CD4-positive, CD25-positive, alpha-beta regulatory T cell (primary cell): ENCODE results near the gene SMIM13. TPM values are rescaled to one million over a fixed set of nuclear protein-coding genes. Genes with fewer than 3 reads are reported as not detected.
"Not testable (repeated sequence)": the region's sequence is repeated elsewhere in the genome, so short reads cannot be mapped to it uniquely, and the experiment has no call there.

Experiments used
- ATAC-seq, 2 donors: fragments of 150-1000 bp; cut with Tn5 transposase; one replicate each; pipeline ENCODE4 v1.10.0; 2021; ENCODE audit warnings: low read depth in 2 of 2, moderate number of reproducible peaks in 2 of 2, moderate library complexity in 1 of 2
- DNase-seq, 3 donors: peaks; one replicate each; pipeline versions ENCODE4 v3.0.0 to v3.0.0-alpha.2; 2012 to 2022; ENCODE audit warnings: mixed read lengths in 1 of 3
- H3K27ac ChIP-seq: one replicate; pipeline ENCODE4 v1.7.0; 2013; ENCODE audit warnings: mild to moderate bottlenecking, low read length; ENCODE audit not compliant: insufficient read depth, poor library complexity, severe bottlenecking
- H3K27me3 ChIP-seq: one replicate; pipeline ENCODE4 v1.7.0; 2013; ENCODE audit warnings: low read length; ENCODE audit not compliant: control insufficient read depth, insufficient read depth
- H3K36me3 ChIP-seq: one replicate; pipeline ENCODE4 v1.7.0; 2013; ENCODE audit warnings: mild to moderate bottlenecking, low read length, moderate library complexity; ENCODE audit not compliant: control insufficient read depth, insufficient read depth
- H3K4me1 ChIP-seq: 2 replicates; pipeline ENCODE4 v1.7.0; 2013; ENCODE audit warnings: mild to moderate bottlenecking, low read length; ENCODE audit not compliant: insufficient read depth, control insufficient read depth, poor library complexity, severe bottlenecking
- H3K4me3 ChIP-seq: one replicate; pipeline ENCODE4 v1.7.0; 2013; ENCODE audit warnings: low read depth, mild to moderate bottlenecking, low read length, moderate library complexity
- H3K9me3 ChIP-seq, 2 experiments: 1 replicate in 1 of 2; 2 replicates in 1 of 2; pipeline ENCODE4 v1.7.0; 2013; ENCODE audit warnings: low read length in 2 of 2, mild to moderate bottlenecking in 1 of 2, moderate library complexity in 1 of 2; ENCODE audit not compliant: control insufficient read depth in 2 of 2
- H3K27ac Mint-ChIP-seq, 3 donors: one replicate each; pipeline ENCODE4 v1.8.0; 2020 to 2022; ENCODE audit warnings: mild to moderate bottlenecking in 3 of 3, mixed read lengths in 3 of 3, moderate library complexity in 2 of 3
- H3K27me3 Mint-ChIP-seq: one replicate; pipeline ENCODE4 v1.8.0; 2022; ENCODE audit warnings: mild to moderate bottlenecking, mixed read lengths
- H3K36me3 Mint-ChIP-seq: one replicate; pipeline ENCODE4 v1.8.0; 2020; ENCODE audit warnings: mixed read lengths
- H3K4me1 Mint-ChIP-seq, 4 donors: one replicate each; pipeline ENCODE4 v1.8.0; 2020 to 2022; ENCODE audit warnings: mixed read lengths in 4 of 4, mild to moderate bottlenecking in 1 of 4
- H3K4me3 Mint-ChIP-seq, 4 donors: one replicate each; pipeline ENCODE4 v1.8.0; 2020 to 2022; ENCODE audit warnings: mild to moderate bottlenecking in 4 of 4, mixed read lengths in 4 of 4, moderate library complexity in 3 of 4
- H3K9me3 Mint-ChIP-seq, 7 donors: one replicate each; pipeline ENCODE4 v1.8.0; 2020 to 2022; ENCODE audit warnings: mixed read lengths in 7 of 7, mild to moderate bottlenecking in 3 of 7, moderate library complexity in 2 of 7
- polyA plus RNA-seq, 4 donors: library from polyadenylated mRNA; unstranded; fragments of 300-500 nt; fragmentation: Illumina TruSeq; gene quantifications; one replicate each; pipeline ENCODE4 v1.2.3, GENCODE V29; 2021
- total RNA-seq: library from RNA; stranded (reverse); gene quantifications from one replicate; pipeline ENCODE4 v1.2.3, GENCODE V29; 2022

The SMIM13 gene
- total and polyA plus RNA-seq, 5 donors from 2014 or later, result 1.4 to 9.7 (median 3.1) TPM

GRCh38 chr6:11085758-11086435, 7.7 kb upstream of the SMIM13 start:
- H3K4me3 Mint-ChIP-seq, result no peak overlapping the region
- no peaks in the 10 kb centered on the region for H3K9me3 Mint-ChIP-seq
- H3K4me1 Mint-ChIP-seq, result no peaks in the 10 kb centered on the region
- Histone ChIP-seq H3K9me3 (no peaks in the 10 kb centered on the region), H3K27me3 (peaks cover 4% of the 10 kb centered on the region), H3K4me3 (no peak overlapping the region), H3K27ac (no peak overlapping the region), H3K4me1 (no peaks in the 10 kb centered on the region), H3K36me3 (no peaks in the 10 kb centered on the region)
- H3K36me3 Mint-ChIP-seq, result no peaks in the 10 kb centered on the region
- ATAC-seq (no peak), DNase-seq (no peak)
- H3K27ac Mint-ChIP-seq, result no peak overlapping the region
- peaks cover 16% of the 10 kb centered on the region for H3K27me3 Mint-ChIP-seq

- ATAC-seq, H3K4me3 Mint-ChIP-seq, H3K27ac Mint-ChIP-seq, H3K4me1 ChIP-seq, H3K27ac ChIP-seq, H3K36me3 Mint-ChIP-seq, H3K4me1 Mint-ChIP-seq, H3K9me3 ChIP-seq, H3K9me3 Mint-ChIP-seq, H3K36me3 ChIP-seq, H3K4me3 ChIP-seq, H3K27me3 ChIP-seq, DNase-seq: not testable (repeated sequence)
- H3K27me3 Mint-ChIP-seq, result peaks cover 15% of the 10 kb centered on the region
Observed at GRCh38 chr6:11087141-11087812, 6.4 kb upstream of the SMIM13 start.

GRCh38 chr6:11089695-11090094, 3.9 kb upstream of the SMIM13 start:
- Histone ChIP-seq H3K36me3 (no peaks in the 10 kb centered on the region), H3K4me3 (no peak overlapping the region), H3K4me1 (peaks cover 10% of the 10 kb centered on the region), H3K9me3 (no peaks in the 10 kb centered on the region), H3K27ac (no peak overlapping the region), H3K27me3 (no peaks in the 10 kb centered on the region)
- H3K4me1 Mint-ChIP-seq, result peaks cover 6 to 14% (median 12%) of the 10 kb centered on the region in 4 donors
- H3K9me3 Mint-ChIP-seq, result no peaks in the 10 kb centered on the region
- H3K27me3 Mint-ChIP-seq, result peaks cover 12% of the 10 kb centered on the region
- H3K36me3 Mint-ChIP-seq, result no peaks in the 10 kb centered on the region
- H3K4me3 Mint-ChIP-seq, result no peak overlapping the region
- ATAC-seq (no peak), DNase-seq (no peak)
- peak overlapping the region in 1 of 3 donors; percentile 5 for H3K27ac Mint-ChIP-seq

- Mint-ChIP-seq H3K4me3 (peak overlapping the region in 1 of 4 donors; percentile 40), H3K4me1 (peaks cover 10 to 27% (median 24%) of the 10 kb centered on the region in 4 donors)
- not testable (repeated sequence) for H3K36me3 Mint-ChIP-seq, DNase-seq, H3K27me3 Mint-ChIP-seq, H3K9me3 ChIP-seq, H3K27ac ChIP-seq, H3K36me3 ChIP-seq, H3K27ac Mint-ChIP-seq, H3K4me3 ChIP-seq, H3K9me3 Mint-ChIP-seq, ATAC-seq, H3K27me3 ChIP-seq
- peaks cover 24% of the 10 kb centered on the region for H3K4me1 ChIP-seq
Observed at GRCh38 chr6:11091141-11091540, 2.5 kb upstream of the SMIM13 start.

GRCh38 chr6:11092668-11093375, 812 bp upstream of the SMIM13 start:
- Mint-ChIP-seq H3K9me3 (no peaks in the 10 kb centered on the region), H3K27ac (peak overlapping the region; percentile 84 to 99 (median 97)), H3K4me3 (peak overlapping the region; percentile 94 to 99 (median 97)), H3K4me1 (peaks cover 13 to 36% (median 28%) of the 10 kb centered on the region in 4 donors), H3K36me3 (peaks cover 6% of the 10 kb centered on the region), H3K27me3 (peaks cover 9% of the 10 kb centered on the region)
- H3K27ac ChIP-seq, result peak overlapping the region; percentile 93
- DNase-seq, result peak in 1 of 3 donors; percentile 84
- no peaks in the 10 kb centered on the region for H3K9me3 ChIP-seq
- peak overlapping the region; percentile 93 for H3K4me3 ChIP-seq
- H3K27me3 ChIP-seq, result no peaks in the 10 kb centered on the region
- no peaks in the 10 kb centered on the region for H3K36me3 ChIP-seq
- H3K4me1 ChIP-seq, result peaks cover 27% of the 10 kb centered on the region
- ATAC-seq, result peak in 1 of 2 donors; percentile 9

GRCh38 chr6:11093376-11093625, 333 bp upstream of the SMIM13 start:
- peak overlapping the region; percentile 93 for H3K4me3 ChIP-seq
- no peaks in the 10 kb centered on the region for H3K9me3 Mint-ChIP-seq
- peaks cover 9% of the 10 kb centered on the region for H3K27me3 Mint-ChIP-seq

GRCh38 chr6:11094411-11094851, 797 bp downstream of the SMIM13 start:
- H3K4me3 Mint-ChIP-seq, result peak overlapping the region; percentile 94 to 99 (median 98)
- no peaks in the 10 kb centered on the region for H3K27me3 ChIP-seq
- H3K9me3 ChIP-seq, result no peaks in the 10 kb centered on the region
- no peaks in the 10 kb centered on the region for H3K9me3 Mint-ChIP-seq
- H3K4me1 Mint-ChIP-seq, result peaks cover 17 to 51% (median 35%) of the 10 kb centered on the region in 4 donors
- peak overlapping the region; percentile 91 for H3K4me3 ChIP-seq
- H3K27me3 Mint-ChIP-seq, result peaks cover 9% of the 10 kb centered on the region
- H3K27ac ChIP-seq, result peak overlapping the region; percentile 93
- no peaks in the 10 kb centered on the region for H3K36me3 ChIP-seq
- H3K27ac Mint-ChIP-seq, result peak overlapping the region; percentile 92 to 99 (median 97)
- peaks cover 27% of the 10 kb centered on the region for H3K4me1 ChIP-seq
- H3K36me3 Mint-ChIP-seq, result peaks cover 6% of the 10 kb centered on the region
- peak; percentile 20 to 74 (median 56) for DNase-seq
- peak; percentile 4 to 13 for ATAC-seq

More at GRCh38 chr6:11093376-11093625, 333 bp upstream of the SMIM13 start:
- H3K4me1 Mint-ChIP-seq, result peaks cover 13 to 40% (median 29%) of the 10 kb centered on the region in 4 donors
- no peak for DNase-seq
- H3K27ac ChIP-seq, result peak overlapping the region; percentile 93
- H3K36me3 Mint-ChIP-seq, result peaks cover 6% of the 10 kb centered on the region
- H3K4me1 ChIP-seq, result peaks cover 27% of the 10 kb centered on the region
- peak; percentile 6 to 10 for ATAC-seq
- peak overlapping the region; percentile 84 to 99 (median 97) for H3K27ac Mint-ChIP-seq
- peak overlapping the region; percentile 94 to 99 (median 97) for H3K4me3 Mint-ChIP-seq
- no peaks in the 10 kb centered on the region for H3K27me3 ChIP-seq
- H3K36me3 ChIP-seq, result no peaks in the 10 kb centered on the region
- no peaks in the 10 kb centered on the region for H3K9me3 ChIP-seq
